ENCODE results near the gene TSC22D2.

The TSC22D2 gene

DNA sequence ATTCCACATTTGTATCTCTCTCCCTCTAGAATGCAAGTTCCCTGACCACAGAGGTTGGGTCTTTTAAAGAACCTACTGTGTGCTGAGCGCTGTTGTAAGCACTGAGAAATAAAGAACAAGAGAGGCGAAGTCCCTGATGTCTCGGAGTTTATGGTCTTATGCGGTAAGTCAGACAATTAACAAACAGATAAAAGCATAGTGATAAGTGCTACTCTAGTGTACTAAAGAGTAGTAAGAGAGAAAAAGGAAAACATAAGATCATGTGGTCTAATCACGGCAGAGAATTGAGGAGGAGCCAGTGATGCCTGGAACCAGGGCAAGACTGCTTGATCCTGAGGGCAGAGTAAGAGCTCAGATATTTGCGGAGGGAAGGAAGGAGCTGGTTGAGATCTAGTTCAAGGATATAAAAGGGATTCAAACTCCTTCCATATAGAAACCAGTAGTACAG, 29.8 kb upstream of the TSC22D2 start:
- TF ChIP-seq CTCF (IDR thresholded peaks at IDR 0.05; ENCODE audit: low read depth, low read length) = no peak
- Histone ChIP-seq H3K27ac (no peak overlapping the region), H3K4me3 (ENCODE audit: low read depth, low read length) (no peak overlapping the region)

DNA sequence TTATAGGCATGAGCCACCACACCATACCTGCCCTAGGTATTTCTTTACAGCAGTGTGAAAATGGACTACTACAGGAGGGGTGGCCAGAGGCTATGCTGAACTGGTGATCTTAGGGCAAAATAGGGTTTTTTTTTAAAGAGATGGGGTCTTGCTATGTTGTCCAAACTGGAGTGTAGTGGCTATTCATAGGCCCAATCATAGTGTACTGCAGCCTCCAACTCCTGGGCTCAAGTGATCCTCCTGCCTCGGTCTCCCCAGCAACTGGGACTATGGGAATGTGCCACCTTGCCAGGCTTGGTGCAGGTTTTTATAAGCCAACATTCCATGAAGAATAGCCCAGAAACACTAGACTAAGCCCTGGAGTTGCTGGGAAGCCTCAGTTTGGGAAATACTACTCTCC, 28.6 kb upstream of the TSC22D2 start:
- no peak for DNase-seq
- H3K36me3 ChIP-seq = no peaks in the 10 kb centered on the region

More for the DNA sequence above, 29.8 kb upstream of the TSC22D2 start:
- no peak for DNase-seq
- H3K36me3 ChIP-seq = no peaks in the 10 kb centered on the region
- H3K27me3 ChIP-seq (ENCODE audit: insufficient read depth, low read depth, severe bottlenecking) = no peaks in the 10 kb centered on the region
- no peaks in the 10 kb centered on the region for H3K9me3 ChIP-seq (ENCODE audit: severe bottlenecking)

GRCh38 chr3:150384296-150385212, 23.5 kb upstream of the TSC22D2 start:
- Histone ChIP-seq H3K27ac (no peak overlapping the region), H3K9me3 (ENCODE audit: severe bottlenecking) (no peaks in the 10 kb centered on the region), H3K36me3 (no peaks in the 10 kb centered on the region), H3K27me3 (ENCODE audit: insufficient read depth, low read depth, severe bottlenecking) (no peaks in the 10 kb centered on the region), H3K4me3 (ENCODE audit: low read depth, low read length) (no peak overlapping the region)
- TF ChIP-seq CTCF (IDR thresholded peaks at IDR 0.05; ENCODE audit: low read depth, low read length) = no peak
- no peak for DNase-seq

More for the DNA sequence above, 28.6 kb upstream of the TSC22D2 start:
- no peaks in the 10 kb centered on the region for H3K9me3 ChIP-seq (ENCODE audit: severe bottlenecking)
- no peaks in the 10 kb centered on the region for H3K27me3 ChIP-seq (ENCODE audit: insufficient read depth, low read depth, severe bottlenecking)
- H3K27ac ChIP-seq = no peak overlapping the region
- H3K4me3 ChIP-seq (ENCODE audit: low read depth, low read length) = no peak overlapping the region
- no peak for TF ChIP-seq CTCF (IDR thresholded peaks at IDR 0.05; ENCODE audit: low read depth, low read length)

GRCh38 chr3:150385296-150386242, 22.5 kb upstream of the TSC22D2 start:
- DNase-seq = no peak
- H3K4me3 ChIP-seq (ENCODE audit: low read depth, low read length) = no peak overlapping the region
- no peak overlapping the region for H3K27ac ChIP-seq

More at GRCh38 chr3:150385296-150386242, 22.5 kb upstream of the TSC22D2 start:
- TF ChIP-seq CTCF (IDR thresholded peaks at IDR 0.05; ENCODE audit: low read depth, low read length) = no peak
- Histone ChIP-seq H3K27me3 (ENCODE audit: insufficient read depth, low read depth, severe bottlenecking) (no peaks in the 10 kb centered on the region), H3K9me3 (ENCODE audit: severe bottlenecking) (no peaks in the 10 kb centered on the region), H3K36me3 (no peaks in the 10 kb centered on the region)

Measured in WERI-Rb-1 (cell line).